Measurements from ENCODE around the gene PLA2G4D.

PLA2G4D gene

GRCh38 chr15:42021593-42021992 is 72.8 kb downstream of the PLA2G4D start:
- no peak overlapping the region for H3K27ac Mint-ChIP-seq
- no peaks in the 10 kb centered on the region for H3K9me3 Mint-ChIP-seq
- H3K4me1 Mint-ChIP-seq (ENCODE audit: low read depth in 2 of 2), result no peaks in the 10 kb centered on the region
- H3K27me3 Mint-ChIP-seq, result peaks cover 16 to 24% of the 10 kb centered on the region in 2 donors
- DNase-seq, result no peak
- H3K4me3 Mint-ChIP-seq, result no peak overlapping the region
- H3K36me3 Mint-ChIP-seq (ENCODE audit: insufficient read depth), result no peaks in the 10 kb centered on the region
- no peak for ATAC-seq (replicated peaks)

- no peak within 1 kb of the TSS for H3K4me3 Mint-ChIP-seq
- ATAC-seq (replicated peaks) (no peak), DNase-seq (no peak)
- H3K27ac Mint-ChIP-seq, result no peak within 1 kb of the TSS
- H3K36me3 Mint-ChIP-seq (ENCODE audit: insufficient read depth), result no peaks in the 10 kb centered on the region
- H3K27me3 Mint-ChIP-seq, result peaks cover 11 to 20% of the 10 kb centered on the region in 2 donors
- H3K4me1 Mint-ChIP-seq (ENCODE audit: low read depth in 2 of 2), result no peaks in the 10 kb centered on the region
- no peaks in the 10 kb centered on the region for H3K9me3 Mint-ChIP-seq
Observed at GRCh38 chr15:42020713-42021273, 73.6 kb downstream of the PLA2G4D start, which contains the start of gene PLA2G4E. Gene PLA2G4E (minus strand): TSS chr15:42021042. CDS start chr15:42021030, 12 bp downstream.

GRCh38 chr15:42018306-42019224 is 75.8 kb downstream of the PLA2G4D start:
- no peak for ATAC-seq (replicated peaks)

More at GRCh38 chr15:42018306-42019224, 75.8 kb downstream of the PLA2G4D start:
- DNase-seq, result no peak
- Mint-ChIP-seq H3K27ac (no peak overlapping the region), H3K36me3 (ENCODE audit: insufficient read depth) (no peaks in the 10 kb centered on the region), H3K27me3 (peaks cover 18 to 33% of the 10 kb centered on the region in 2 donors), H3K4me3 (no peak overlapping the region), H3K9me3 (no peaks in the 10 kb centered on the region), H3K4me1 (ENCODE audit: low read depth in 2 of 2) (no peaks in the 10 kb centered on the region)
